Astrocyte of the spinal cord (primary cell): ENCODE results near the gene NUDT22.

Experiments
- DNase-seq: peaks from one replicate; pipeline ENCODE4 v3.0.0; 2011; ENCODE audit warnings: low read depth, low spot score
- H3K4me3 ChIP-seq: 2 replicates; pipeline ENCODE4 v1.5.1; 2011; ENCODE audit warnings: low read depth, mild to moderate bottlenecking, low read length, moderate library complexity
- in situ Hi-C: cut with HindIII; loops from 2 replicates; pipeline ENCODE4 v1.10.0; 2017; ENCODE audit warnings: low sequenced_read_pairs
- TF ChIP-seq, protein P1 (sequence below): IDR thresholded peaks from 2 replicates; pipeline ENCODE4 v1.5.1; 2012; ENCODE audit warnings: low read depth, mild to moderate bottlenecking, low read length, inconsistent platforms

The NUDT22 gene

DNA sequence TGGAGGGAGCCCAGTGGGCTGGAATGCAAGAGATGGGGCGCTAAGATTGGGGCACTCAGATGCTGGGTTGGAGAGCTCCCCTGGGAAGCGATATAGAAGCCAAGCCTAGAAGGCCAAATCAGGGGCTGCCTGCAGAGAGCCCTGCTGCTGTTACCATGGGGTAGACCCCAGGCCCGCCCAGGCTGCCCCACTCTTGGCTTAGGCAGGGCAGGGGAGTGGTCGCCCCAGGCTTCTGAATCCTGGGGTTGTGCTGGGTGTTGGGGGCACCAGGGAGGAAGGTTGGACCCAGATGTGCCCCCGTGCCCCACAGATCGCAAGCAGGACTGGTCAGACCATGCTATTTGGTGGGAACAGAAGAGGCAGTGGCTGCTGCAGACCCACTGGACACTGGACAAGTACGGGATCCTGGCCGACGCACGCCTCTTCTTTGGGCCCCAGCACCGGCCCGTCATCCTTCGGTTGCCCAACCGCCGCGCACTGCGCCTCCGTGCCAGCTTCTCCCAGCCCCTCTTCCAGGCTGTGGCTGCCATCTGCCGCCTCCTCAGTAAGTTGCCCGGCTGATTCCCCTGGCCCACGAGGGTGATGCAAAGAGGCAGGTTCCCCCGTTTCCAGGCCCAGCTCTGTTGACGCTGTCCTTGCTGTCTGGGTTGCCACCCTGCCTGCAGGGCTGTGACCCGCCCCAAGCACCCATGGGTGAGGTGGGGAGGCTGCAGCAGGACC is 15.6 kb upstream of the NUDT22 start:
- in situ Hi-C loops = no loop called here
- TF ChIP-seq, protein P1, sequence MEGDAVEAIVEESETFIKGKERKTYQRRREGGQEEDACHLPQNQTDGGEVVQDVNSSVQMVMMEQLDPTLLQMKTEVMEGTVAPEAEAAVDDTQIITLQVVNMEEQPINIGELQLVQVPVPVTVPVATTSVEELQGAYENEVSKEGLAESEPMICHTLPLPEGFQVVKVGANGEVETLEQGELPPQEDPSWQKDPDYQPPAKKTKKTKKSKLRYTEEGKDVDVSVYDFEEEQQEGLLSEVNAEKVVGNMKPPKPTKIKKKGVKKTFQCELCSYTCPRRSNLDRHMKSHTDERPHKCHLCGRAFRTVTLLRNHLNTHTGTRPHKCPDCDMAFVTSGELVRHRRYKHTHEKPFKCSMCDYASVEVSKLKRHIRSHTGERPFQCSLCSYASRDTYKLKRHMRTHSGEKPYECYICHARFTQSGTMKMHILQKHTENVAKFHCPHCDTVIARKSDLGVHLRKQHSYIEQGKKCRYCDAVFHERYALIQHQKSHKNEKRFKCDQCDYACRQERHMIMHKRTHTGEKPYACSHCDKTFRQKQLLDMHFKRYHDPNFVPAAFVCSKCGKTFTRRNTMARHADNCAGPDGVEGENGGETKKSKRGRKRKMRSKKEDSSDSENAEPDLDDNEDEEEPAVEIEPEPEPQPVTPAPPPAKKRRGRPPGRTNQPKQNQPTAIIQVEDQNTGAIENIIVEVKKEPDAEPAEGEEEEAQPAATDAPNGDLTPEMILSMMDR = no peak
- no peak overlapping the region for H3K4me3 ChIP-seq
- DNase-seq = no peak

DNA sequence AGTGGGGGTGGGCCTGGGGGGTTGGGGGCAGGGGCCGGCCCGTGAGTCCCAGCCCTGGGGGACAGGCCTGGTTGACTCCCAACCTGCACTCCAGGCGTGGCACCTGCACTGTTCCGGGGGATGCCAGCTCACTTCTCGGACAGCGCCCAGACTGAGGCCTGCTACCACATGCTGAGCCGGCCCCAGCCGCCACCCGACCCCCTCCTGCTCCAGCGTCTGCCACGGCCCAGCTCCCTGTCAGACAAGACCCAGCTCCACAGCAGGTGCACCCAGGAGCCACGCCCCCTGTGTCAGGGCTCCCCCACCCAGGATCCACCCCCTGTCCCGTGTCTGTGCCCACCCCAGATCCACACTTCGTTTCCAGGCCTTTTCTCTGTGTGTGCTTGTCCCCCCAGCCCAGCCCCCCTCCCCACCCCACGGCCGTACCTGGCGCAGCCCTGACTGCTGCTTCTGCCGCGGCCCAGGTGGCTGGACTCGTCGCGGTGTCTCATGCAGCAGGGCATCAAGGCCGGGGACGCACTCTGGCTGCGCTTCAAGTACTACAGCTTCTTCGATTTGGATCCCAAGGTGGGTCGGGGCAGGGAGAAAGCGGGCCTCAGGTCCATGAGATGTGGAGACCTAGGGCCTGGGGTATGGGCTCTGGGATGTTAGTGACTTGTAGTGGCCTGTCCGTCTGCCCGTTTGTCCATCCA is 14.7 kb upstream of the NUDT22 start:
- TF ChIP-seq, protein P1 = no peak
- no peak overlapping the region for H3K4me3 ChIP-seq
- no peak for DNase-seq
- in situ Hi-C loops = no loop called here

DNA sequence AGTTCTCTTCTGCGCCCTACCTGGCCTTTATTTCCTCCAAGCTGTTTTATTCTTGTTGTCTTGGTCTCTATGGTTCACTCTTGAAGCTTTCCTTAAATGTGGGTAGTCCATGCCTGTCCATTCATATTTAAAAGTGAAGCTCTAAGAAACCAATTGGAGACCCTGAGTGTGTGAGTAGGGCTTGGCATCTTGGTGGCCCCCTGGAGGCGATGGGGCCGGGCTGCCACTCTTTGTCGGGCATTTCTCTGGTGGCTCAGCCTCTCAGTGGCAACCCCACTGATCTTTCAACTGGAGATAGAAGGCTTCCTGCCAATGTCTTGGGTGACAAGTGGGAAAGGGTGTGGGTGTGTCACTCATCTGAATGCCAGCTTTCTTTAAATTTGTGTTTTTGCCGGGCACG is 9.2 kb upstream of the NUDT22 start:
- TF ChIP-seq, protein P1 = no peak
- DNase-seq = no peak
- no peak overlapping the region for H3K4me3 ChIP-seq
- in situ Hi-C loops = no loop called here

DNA sequence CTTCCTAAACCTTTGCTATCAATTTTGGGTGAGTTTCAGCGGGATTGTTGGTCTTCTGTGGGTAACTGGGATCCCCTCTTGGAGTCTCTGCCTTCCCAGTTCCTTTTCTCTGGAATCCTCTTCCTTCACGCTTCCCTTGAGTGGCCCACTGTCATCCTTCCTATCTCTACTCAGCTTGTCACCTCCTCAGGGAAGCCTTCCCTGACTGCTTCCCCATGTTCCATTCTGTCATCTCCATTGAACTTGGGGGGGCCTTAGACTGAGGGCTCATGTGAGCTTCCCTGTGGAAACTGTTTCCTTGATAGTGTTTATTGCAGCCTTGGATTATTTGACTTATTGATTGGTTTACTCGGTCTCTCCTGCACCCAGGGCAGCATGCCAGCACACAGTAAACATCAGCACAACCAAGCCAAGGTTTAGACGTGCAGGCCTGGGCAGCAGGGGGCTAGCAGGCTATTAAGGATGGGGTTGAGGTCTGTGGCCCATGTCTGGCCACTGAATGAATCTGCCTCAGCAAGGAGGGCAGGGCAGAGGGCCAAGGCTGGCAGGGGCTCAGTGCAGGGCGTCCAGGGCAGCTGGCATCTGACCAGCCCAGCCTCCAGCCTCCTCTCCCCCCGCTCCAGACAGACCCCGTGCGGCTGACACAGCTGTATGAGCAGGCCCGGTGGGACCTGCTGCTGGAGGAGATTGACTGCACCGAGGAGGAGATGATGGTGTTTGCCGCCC is 7.3 kb upstream of the NUDT22 start:
- TF ChIP-seq, protein P1 = no peak
- in situ Hi-C loops = no loop called here
- no peak for DNase-seq
- no peak overlapping the region for H3K4me3 ChIP-seq

DNA sequence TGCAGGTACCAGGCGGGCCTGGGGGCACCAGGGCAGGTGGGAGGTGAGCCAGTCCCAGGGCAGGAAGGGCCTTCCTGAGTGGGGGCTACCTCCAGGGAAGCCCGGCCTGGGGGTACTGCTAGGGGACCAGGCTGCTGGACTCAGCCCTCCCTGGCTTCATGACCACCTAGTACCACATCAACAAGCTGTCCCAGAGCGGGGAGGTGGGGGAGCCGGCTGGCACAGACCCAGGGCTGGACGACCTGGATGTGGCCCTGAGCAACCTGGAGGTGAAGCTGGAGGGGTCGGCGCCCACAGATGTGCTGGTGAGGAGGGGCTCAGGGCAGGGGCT is 6.8 kb upstream of the NUDT22 start:
- in situ Hi-C loops = no loop called here
- H3K4me3 ChIP-seq = no peak overlapping the region
- TF ChIP-seq, protein P1 = no peak
- no peak for DNase-seq

DNA sequence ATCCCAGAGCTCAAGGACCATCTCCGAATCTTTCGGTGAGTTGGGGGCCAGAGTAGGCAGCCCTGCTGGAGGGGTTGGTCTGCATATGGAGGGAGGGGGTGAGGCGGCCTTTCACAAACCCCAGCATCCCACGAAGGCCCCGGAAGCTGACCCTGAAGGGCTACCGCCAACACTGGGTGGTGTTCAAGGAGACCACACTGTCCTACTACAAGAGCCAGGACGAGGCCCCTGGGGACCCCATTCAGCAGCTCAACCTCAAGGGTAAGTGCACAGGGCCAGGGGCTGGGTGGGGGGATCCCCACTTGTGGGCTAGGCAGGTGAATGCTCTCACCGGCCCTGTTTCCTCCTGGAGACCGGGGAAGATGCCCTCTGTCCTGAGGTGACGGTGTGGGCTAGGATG is 6.3 kb upstream of the NUDT22 start:
- DNase-seq = no peak
- in situ Hi-C loops = no loop called here
- TF ChIP-seq, protein P1 = no peak
- no peak overlapping the region for H3K4me3 ChIP-seq
